Peyer's patch (tissue), 4 donors: Measurements from ENCODE around the gene ADGRG3.

Experiments
- CTCF ChIP-seq, 6 experiments: fragments of 450-650 bp in 4 of 6; fragments of 200-600 bp in 2 of 6; sonication (generic) in 1 of 6; IDR thresholded peaks; one replicate each; pipeline ENCODE4 v1.5.1; 2017 to 2019; ENCODE audit warnings: antibody characterized with exemption in 6 of 6, mild to moderate bottlenecking in 3 of 6, moderate library complexity in 1 of 6
- POLR2A ChIP-seq, 2 donors: fragments of 450-650 bp; IDR thresholded peaks; one replicate each; pipeline ENCODE4 v1.5.1; 2017; ENCODE audit warnings: antibody characterized with exemption in 2 of 2, mild to moderate bottlenecking in 2 of 2, moderate library complexity in 2 of 2

GRCh38 chr16:57701759-57702371 lies 33.8 kb downstream of the ADGRG3 start:
- TF ChIP-seq CTCF (IDR thresholded peaks at IDR 0.05) (no peak), POLR2A (IDR thresholded peaks at IDR 0.05) (no peak)
